Fibroblast of the aortic adventitia (primary cell): ENCODE results near the gene RCBTB1. TPM values are rescaled to one million over a fixed set of nuclear protein-coding genes. Genes with fewer than 3 reads are reported as not detected.

Experiments
- DNase-seq: peaks from one replicate; pipeline ENCODE4 v3.0.0-alpha.2; 2010; ENCODE audit warnings: low read depth
- H3K4me3 ChIP-seq: 2 replicates; pipeline ENCODE4 v1.5.1; 2011; ENCODE audit warnings: low read depth, mild to moderate bottlenecking, control low read depth, low read length, moderate library complexity
- CTCF ChIP-seq: IDR thresholded peaks from 2 replicates; pipeline ENCODE4 v1.5.1; 2011; ENCODE audit warnings: mild to moderate bottlenecking, low read length, control low read depth, inconsistent platforms; ENCODE audit not compliant: insufficient read depth
- total RNA-seq: library from RNA; depleted of rRNA; stranded (reverse); fragments of >200 nt; gene quantifications from 2 replicates; pipeline ENCODE4 v1.2.3, GENCODE V29; 2012; ENCODE audit warnings: low replicate concordance

RCBTB1 gene
- total RNA-seq, 1 donor = 24.0 TPM

GRCh38 chr13:49559006-49559405 lies 26.4 kb downstream of the RCBTB1 start:
- no peak for TF ChIP-seq CTCF
- DNase-seq = no peak

GRCh38 chr13:49554387-49554786 lies 31.0 kb downstream of the RCBTB1 start:
- no peak overlapping the region for H3K4me3 ChIP-seq
- no peak for DNase-seq
- no peak for TF ChIP-seq CTCF

More at GRCh38 chr13:49559006-49559405, 26.4 kb downstream of the RCBTB1 start:
- H3K4me3 ChIP-seq = no peak overlapping the region

- TF ChIP-seq CTCF = no peak
- no peak for DNase-seq
- H3K4me3 ChIP-seq = no peak overlapping the region
Measured at GRCh38 chr13:49553888-49554287, 31.5 kb downstream of the RCBTB1 start.

GRCh38 chr13:49550942-49551644 lies 34.3 kb downstream of the RCBTB1 start:
- H3K4me3 ChIP-seq = no peak overlapping the region
- TF ChIP-seq CTCF = no peak
- no peak for DNase-seq

- peak; percentile 16 for TF ChIP-seq CTCF
Measured at GRCh38 chr13:49549289-49549688, 36.1 kb downstream of the RCBTB1 start.

GRCh38 chr13:49546561-49546960 lies 38.8 kb downstream of the RCBTB1 start:
- H3K4me3 ChIP-seq = no peak overlapping the region
- DNase-seq = no peak
- no peak for TF ChIP-seq CTCF

More at GRCh38 chr13:49549289-49549688, 36.1 kb downstream of the RCBTB1 start:
- no peak overlapping the region for H3K4me3 ChIP-seq
- no peak for DNase-seq

- no peak overlapping the region for H3K4me3 ChIP-seq
Measured at GRCh38 chr13:49545661-49546060, 39.7 kb downstream of the RCBTB1 start.

More at GRCh38 chr13:49545661-49546060, 39.7 kb downstream of the RCBTB1 start:
- no peak for DNase-seq
- TF ChIP-seq CTCF = no peak
